ENCODE data around the gene IMPG1. TPM values are rescaled to one million over a fixed set of nuclear protein-coding genes. Genes with fewer than 3 reads are reported as not detected.

The IMPG1 gene
- total and polyA plus RNA-seq, 2 of the 13 experiments (the other 11 are each of a cell fraction or from before 2014, with no cell fraction given) = not detected

DNA sequence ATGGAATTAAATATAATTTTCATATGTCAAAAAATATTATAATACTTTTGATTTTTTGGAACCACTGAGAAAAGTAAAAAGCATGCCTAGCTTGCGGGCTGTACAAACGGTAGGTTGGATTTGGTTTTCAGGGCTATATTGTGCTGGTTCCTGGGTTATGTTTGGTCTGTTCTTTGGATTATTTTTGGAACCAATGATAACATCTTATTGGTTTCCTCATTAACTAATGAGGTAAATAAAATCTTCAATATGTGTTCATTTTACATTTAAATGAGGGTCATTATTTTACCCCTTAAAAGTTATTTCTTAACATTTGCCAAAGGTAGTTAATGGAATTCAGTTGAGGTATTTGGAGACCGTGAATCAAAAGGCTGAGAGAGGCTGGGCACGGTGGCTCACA lies 96.6 kb downstream of the IMPG1 start:
- ATAC-seq (no peak), FAIRE-seq (no peak), DNase-seq (ENCODE audit: low spot score) (no peak)
- Histone ChIP-seq H3K27me3 (ENCODE audit: control insufficient read depth in 1 of 2, insufficient read depth in 2 of 2, low read length in 2 of 2) (no peaks in the 10 kb centered on the region), H3K9ac (ENCODE audit: insufficient read depth, low read depth, low read length) (no peak overlapping the region), H2AFZ (ENCODE audit: low read length) (no peak overlapping the region), H3K4me1 (ENCODE audit: insufficient read depth, low read length) (no peaks in the 10 kb centered on the region), H4K20me1 (ENCODE audit: insufficient read depth, low read length) (no peaks in the 10 kb centered on the region), H3K27ac (ENCODE audit: extremely low read length, insufficient read depth, low read length) (no peak overlapping the region), H3K4me3 (replicated peaks in 1 of 3; ENCODE audit: insufficient read depth in 1 of 3, low read depth in 2 of 3, low read length in 3 of 3) (no peak overlapping the region), H3K4me2 (ENCODE audit: low read depth, low read length) (no peak overlapping the region), H3K9me3 (ENCODE audit: low read length) (no peaks in the 10 kb centered on the region), H3K79me2 (ENCODE audit: insufficient read depth, low read length) (no peaks in the 10 kb centered on the region), H3K36me3 (replicated peaks in 1 of 2; ENCODE audit: control insufficient read depth in 1 of 2, insufficient read depth in 2 of 2, low read length in 2 of 2) (no peaks in the 10 kb centered on the region)
- intact Hi-C loops (cut with micrococcal nuclease; ENCODE audit: unreplicated experiment) (no loop called here), in situ Hi-C loops (cut with HindIII; ENCODE audit: extremely low pct_ligation_motif_present, low pct_unique_long_range_greater_than_20kb) (no loop called here)
- 49% methylated on average over 4 of the region's 4 CpGs for WGBS (ENCODE audit: low lambda C conversion rate)
- TF ChIP-seq ZNF326 (CRISPR knock-in tag; IDR thresholded peaks at IDR 0.05; ENCODE audit: borderline replicate concordance) = no peak
- BruUV-seq (replicated peaks) = no TSS peak
- ChIA-PET CTCF (ENCODE audit: low intra/inter-chr PET ratio, low total read pairs) (no interaction called here), POLR2A (no interaction called here)

DNA sequence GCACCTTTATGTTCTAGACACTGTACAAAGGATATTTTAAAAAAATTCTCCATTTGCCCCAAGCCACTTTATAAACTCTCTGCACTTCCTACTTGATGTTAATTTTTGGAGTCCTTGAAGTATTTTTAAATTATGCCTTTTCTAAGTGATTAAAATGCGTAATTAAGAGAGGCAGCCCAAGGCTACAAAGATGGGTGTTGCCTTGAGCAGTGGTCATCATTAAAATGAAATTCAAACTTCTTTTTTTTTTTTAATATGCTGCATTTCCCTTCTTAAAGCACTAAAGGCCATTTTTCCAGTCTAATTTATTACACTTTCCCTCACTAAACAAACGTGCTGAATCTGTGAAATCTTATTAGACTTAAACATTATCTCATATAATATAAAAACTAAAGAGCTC lies 102.4 kb downstream of the IMPG1 start:
- BruUV-seq (replicated peaks) = no TSS peak
- TF ChIP-seq GABPB1 (CRISPR knock-in tag; IDR thresholded peaks at IDR 0.05) (no peak), REPIN1 (CRISPR knock-in tag; IDR thresholded peaks at IDR 0.05; ENCODE audit: borderline replicate concordance, low read depth) (no peak), MAFK (conservative IDR thresholded peaks at IDR 0.05 in 1 of 2, IDR thresholded peaks at IDR 0.05 in 1 of 2; ENCODE audit: low read length in 2 of 2) (no peak), NFE2L1 (CRISPR knock-in tag; IDR thresholded peaks at IDR 0.05; ENCODE audit: borderline replicate concordance) (no peak), FOXJ3 (CRISPR knock-in tag; IDR thresholded peaks at IDR 0.05; ENCODE audit: borderline replicate concordance) (no peak), NCOR1 (IDR thresholded peaks at IDR 0.05; ENCODE audit: borderline replicate concordance, low read length) (no peak), ZFP36L1 (CRISPR knock-in tag; IDR thresholded peaks at IDR 0.05) (no peak)
- TF ChIP-seq, protein P1, sequence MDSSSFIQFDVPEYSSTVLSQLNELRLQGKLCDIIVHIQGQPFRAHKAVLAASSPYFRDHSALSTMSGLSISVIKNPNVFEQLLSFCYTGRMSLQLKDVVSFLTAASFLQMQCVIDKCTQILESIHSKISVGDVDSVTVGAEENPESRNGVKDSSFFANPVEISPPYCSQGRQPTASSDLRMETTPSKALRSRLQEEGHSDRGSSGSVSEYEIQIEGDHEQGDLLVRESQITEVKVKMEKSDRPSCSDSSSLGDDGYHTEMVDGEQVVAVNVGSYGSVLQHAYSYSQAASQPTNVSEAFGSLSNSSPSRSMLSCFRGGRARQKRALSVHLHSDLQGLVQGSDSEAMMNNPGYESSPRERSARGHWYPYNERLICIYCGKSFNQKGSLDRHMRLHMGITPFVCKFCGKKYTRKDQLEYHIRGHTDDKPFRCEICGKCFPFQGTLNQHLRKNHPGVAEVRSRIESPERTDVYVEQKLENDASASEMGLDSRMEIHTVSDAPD (CRISPR knock-in tag; IDR thresholded peaks at IDR 0.05) = no peak

More for the DNA sequence above, 102.4 kb downstream of the IMPG1 start:
- no peak for ATAC-seq
- no peak overlapping the region for H3K9ac ChIP-seq (ENCODE audit: insufficient read depth, low read depth, low read length)
- ChIA-PET CTCF (ENCODE audit: low intra/inter-chr PET ratio, low total read pairs) (no interaction called here), POLR2A (no interaction called here)
- H3K27me3 ChIP-seq (ENCODE audit: control insufficient read depth in 1 of 2, insufficient read depth in 2 of 2, low read length in 2 of 2) = no peaks in the 10 kb centered on the region; a peak in 1 of 5 replicates
- DNase-seq (ENCODE audit: low spot score) = no peak
- no peak overlapping the region for H3K4me2 ChIP-seq (ENCODE audit: low read depth, low read length)
- no peak overlapping the region for H2AFZ ChIP-seq (ENCODE audit: low read length)
- 26% methylated on average over 2 of the region's 2 CpGs for WGBS (ENCODE audit: low lambda C conversion rate)
- H3K4me1 ChIP-seq (ENCODE audit: insufficient read depth, low read length) = no peaks in the 10 kb centered on the region
- no peak for FAIRE-seq
- no peak overlapping the region for H3K4me3 ChIP-seq (replicated peaks in 1 of 3; ENCODE audit: insufficient read depth in 1 of 3, low read depth in 2 of 3, low read length in 3 of 3)
- no peak overlapping the region for H3K27ac ChIP-seq (ENCODE audit: extremely low read length, insufficient read depth, low read length)
- H3K79me2 ChIP-seq (ENCODE audit: insufficient read depth, low read length) = no peaks in the 10 kb centered on the region
- H3K36me3 ChIP-seq (replicated peaks in 1 of 2; ENCODE audit: control insufficient read depth in 1 of 2, insufficient read depth in 2 of 2, low read length in 2 of 2) = no peaks in the 10 kb centered on the region
- intact Hi-C loops (cut with micrococcal nuclease; ENCODE audit: unreplicated experiment) = no loop called here
- H4K20me1 ChIP-seq (ENCODE audit: insufficient read depth, low read length) = no peaks in the 10 kb centered on the region
- H3K9me3 ChIP-seq (ENCODE audit: low read length) = no peaks in the 10 kb centered on the region
- in situ Hi-C loops (cut with HindIII; ENCODE audit: extremely low pct_ligation_motif_present, low pct_unique_long_range_greater_than_20kb) = no loop called here
